ENCODE measurements around the gene ZNF367. TPM values are rescaled to one million over a fixed set of nuclear protein-coding genes. Genes with fewer than 3 reads are reported as not detected.

Gene ZNF367
- total and polyA plus RNA-seq, 2 donors (not counting 3 experiments of a cell fraction or from before 2014, with no cell fraction given) = 1.7 to 10.0 TPM

- Histone ChIP-seq H3K4me3 (replicated peaks in 1 of 3; ENCODE audit: insufficient read depth in 1 of 3, low read depth in 1 of 3, low read length in 3 of 3) (no peak overlapping the region), H3K79me2 (ENCODE audit: control insufficient read depth, insufficient read depth, low read length) (no peaks in the 10 kb centered on the region), H3K4me2 (ENCODE audit: insufficient read depth, low read length) (no peak overlapping the region), H4K20me1 (replicated peaks; ENCODE audit: control insufficient read depth, extremely low read depth, insufficient read depth, low read length) (no peaks in the 10 kb centered on the region), H3K9me3 (replicated peaks; ENCODE audit: control insufficient read depth, insufficient read depth, low read length) (no peaks in the 10 kb centered on the region), H3K4me1 (ENCODE audit: control insufficient read depth, extremely low read depth, insufficient read depth, low read length) (no peaks in the 10 kb centered on the region), H3K27me3 (ENCODE audit: control insufficient read depth in 2 of 2, insufficient read depth in 2 of 2, low read length in 2 of 2) (no peaks in the 10 kb centered on the region), H3K27ac (ENCODE audit: insufficient read depth, low read depth, low read length) (no peak overlapping the region), H2AFZ (ENCODE audit: low read depth, low read length) (peak overlapping the region; percentile 56), H3K36me3 (ENCODE audit: control insufficient read depth in 2 of 2, extremely low read depth in 1 of 2, insufficient read depth in 2 of 2, low read length in 2 of 2) (no peaks in the 10 kb centered on the region), H3K9ac (replicated peaks; ENCODE audit: extremely low read depth, insufficient read depth, low read length) (no peak overlapping the region), H3K9me1 (replicated peaks; ENCODE audit: control insufficient read depth, extremely low read depth, insufficient read depth, low read length) (no peaks in the 10 kb centered on the region)
- DNase-seq (ENCODE audit: low read depth, low spot score) (peak; percentile 65), FAIRE-seq (no peak)
- ChIA-PET CTCF (interaction anchor here (0.8 to 1.8 kb wide), 3 partner anchors 14 to 64 kb away, joined by 3 to 8 read pairs (median 3); no protein-coding TSS in a partner anchor), POLR2A (no interaction called here)
- BruUV-seq (replicated peaks) = no TSS peak
- no peak for TF ChIP-seq GATA2 (IDR thresholded peaks at IDR 0.05; ENCODE audit: insufficient read depth, insufficient read length, low read depth, low read length)
- no peak for TF ChIP-seq MAX (IDR thresholded peaks at IDR 0.05; ENCODE audit: insufficient read depth, insufficient read length)
- dilution Hi-C loops (cut with MboI; ENCODE audit: extremely low pct_ligation_motif_present, low sequenced_read_pairs) = no loop called here
- intact Hi-C loops (cut with micrococcal nuclease) = no loop called here
Observed at GRCh38 chr9:96391021-96391765, 27.0 kb downstream of the ZNF367 start.

- no peak for DNase-seq (ENCODE audit: low read depth, low spot score)
- H3K27me3 ChIP-seq (ENCODE audit: control insufficient read depth in 2 of 2, insufficient read depth in 2 of 2, low read length in 2 of 2) = no peaks in the 10 kb centered on the region
- no TSS peak for BruUV-seq (replicated peaks)
- H3K9me1 ChIP-seq (replicated peaks; ENCODE audit: control insufficient read depth, extremely low read depth, insufficient read depth, low read length) = no peaks in the 10 kb centered on the region
- FAIRE-seq = no peak
- no peak overlapping the region for H3K27ac ChIP-seq (ENCODE audit: insufficient read depth, low read depth, low read length)
- no peak overlapping the region for H3K9ac ChIP-seq (replicated peaks; ENCODE audit: extremely low read depth, insufficient read depth, low read length)
- CTCF ChIA-PET = interaction anchor here (0.8 kb wide), 1 partner anchor 11 kb away, joined by 3 read pairs; no protein-coding TSS in a partner anchor
- H3K4me2 ChIP-seq (ENCODE audit: insufficient read depth, low read length) = no peak overlapping the region
- H4K20me1 ChIP-seq (replicated peaks; ENCODE audit: control insufficient read depth, extremely low read depth, insufficient read depth, low read length) = no peaks in the 10 kb centered on the region
- H2AFZ ChIP-seq (ENCODE audit: low read depth, low read length) = no peak overlapping the region
- H3K4me1 ChIP-seq (ENCODE audit: control insufficient read depth, extremely low read depth, insufficient read depth, low read length) = peaks cover 10% of the 10 kb centered on the region
- H3K79me2 ChIP-seq (ENCODE audit: control insufficient read depth, insufficient read depth, low read length) = no peaks in the 10 kb centered on the region
- H3K4me3 ChIP-seq (replicated peaks in 1 of 3; ENCODE audit: insufficient read depth in 1 of 3, low read depth in 1 of 3, low read length in 3 of 3) = no peak overlapping the region
- POLR2A ChIA-PET = no interaction called here
- no peaks in the 10 kb centered on the region for H3K9me3 ChIP-seq (replicated peaks; ENCODE audit: control insufficient read depth, insufficient read depth, low read length)
- no peaks in the 10 kb centered on the region for H3K36me3 ChIP-seq (ENCODE audit: control insufficient read depth in 2 of 2, extremely low read depth in 1 of 2, insufficient read depth in 2 of 2, low read length in 2 of 2)
- TF ChIP-seq FOS (IDR thresholded peaks at IDR 0.05; ENCODE audit: borderline replicate concordance, insufficient read depth, low read length) (no peak), MAX (IDR thresholded peaks at IDR 0.05; ENCODE audit: insufficient read depth, insufficient read length) (no peak), POLR2A (IDR thresholded peaks at IDR 0.05; ENCODE audit: low read depth, low read length) (no peak), POLR2AphosphoS5 (IDR thresholded peaks at IDR 0.05; ENCODE audit: insufficient read depth, low read depth, low read length) (no peak), MYC (IDR thresholded peaks at IDR 0.05; ENCODE audit: low read depth, low read length) (no peak), EZH2 (IDR thresholded peaks at IDR 0.05; ENCODE audit: borderline replicate concordance, low read depth, low read length, severe bottlenecking) (no peak), CTCF (IDR thresholded peaks at IDR 0.05; ENCODE audit: extremely low read depth in 1 of 2, insufficient read depth in 1 of 2, low read depth in 1 of 2, low read length in 2 of 2) (no peak), GATA2 (IDR thresholded peaks at IDR 0.05; ENCODE audit: insufficient read depth, insufficient read length, low read depth, low read length) (no peak), JUN (IDR thresholded peaks at IDR 0.05; ENCODE audit: borderline replicate concordance, insufficient read depth, insufficient read length, low read depth) (no peak)
- intact Hi-C loops (cut with micrococcal nuclease) (no loop called here), dilution Hi-C loops (cut with MboI; ENCODE audit: extremely low pct_ligation_motif_present, low sequenced_read_pairs) (no loop called here)
Observed at GRCh38 chr9:96388144-96388543, 30.0 kb downstream of the ZNF367 start.

All from endothelial cell of umbilical vein (primary cell).